Activated CD4-positive, alpha-beta T cell treated with anti-CD3 and anti-CD28 coated beads for 36 hours (primary cell): ENCODE results near the gene LRRC8A. TPM values are rescaled to one million over a fixed set of nuclear protein-coding genes. Genes with fewer than 3 reads are reported as not detected.
"Not testable (repeated sequence)": the region's sequence is repeated elsewhere in the genome, so short reads cannot be mapped to it uniquely, and the experiment has no call there.

Source experiments
- ATAC-seq: fragments of 200-7000 bp; cut with Tn5 transposase; one replicate; pipeline ENCODE4 v1.10.0; 2021; ENCODE audit warnings: mild to moderate bottlenecking, moderate library complexity
- CTCF ChIA-PET: fragments of 350-600 bp; sonication (Branson Sonifier 250); formaldehyde crosslinking; loops from one replicate; lab custom pipeline; 2021; ENCODE audit warnings: antibody characterized with exemption; lab: Charles Lee
- POLR2A ChIA-PET: fragments of 350-600 bp; sonication (Branson Sonifier 250); formaldehyde crosslinking; loops from one replicate; lab custom pipeline; 2021; ENCODE audit warnings: antibody characterized with exemption, inconsistent platforms; lab: Charles Lee
- DNase-seq: peaks from one replicate; pipeline ENCODE4 v3.0.0-alpha.2; 2020
- H3K27ac Mint-ChIP-seq: one replicate; pipeline ENCODE4 v1.8.0; 2021; ENCODE audit warnings: mixed read lengths
- H3K27me3 Mint-ChIP-seq: one replicate; pipeline ENCODE4 v1.8.0; 2021; ENCODE audit warnings: mixed read lengths
- H3K36me3 Mint-ChIP-seq: one replicate; pipeline ENCODE4 v1.8.0; 2021; ENCODE audit warnings: low read depth, mixed read lengths
- H3K4me1 Mint-ChIP-seq: one replicate; pipeline ENCODE4 v1.8.0; 2021; ENCODE audit warnings: mixed read lengths
- H3K4me3 Mint-ChIP-seq: one replicate; pipeline ENCODE4 v1.8.0; 2021; ENCODE audit warnings: mild to moderate bottlenecking, moderate library complexity, mixed read lengths
- H3K9me3 Mint-ChIP-seq: one replicate; pipeline ENCODE4 v1.8.0; 2021; ENCODE audit warnings: low read depth, mixed read lengths
- intact Hi-C, 2 experiments: fragments of 100-400 bp; cut with DNase I in 1 of 2; cut with micrococcal nuclease in 1 of 2; formaldehyde crosslinking; loops; one replicate each; pipeline versions ENCODE4 v1.14.2 to v1.15.1; 2022 to 2024; cut with DNase I, micrococcal nuclease
- total RNA-seq, 2 experiments: library from RNA; stranded (reverse); gene quantifications; one replicate each; pipeline ENCODE4 v1.2.3, GENCODE V29; 2021

Gene LRRC8A
- total RNA-seq, 2 experiments from 2014 or later, result 14.9 to 15.5 TPM

GRCh38 chr9:128870128-128870940 is 11.6 kb upstream of the LRRC8A start:
- ChIA-PET POLR2A (interaction anchor here (0.7 kb wide), 1 partner anchor 827 kb away, joined by 6 read pairs; no protein-coding TSS in a partner anchor), CTCF (interaction anchor here (0.7 to 1.5 kb wide), 2 partner anchors 58 to 528 kb away, joined by 3 to 6 read pairs; no protein-coding TSS in a partner anchor)
- H3K4me3 Mint-ChIP-seq, result no peak overlapping the region
- H3K27ac Mint-ChIP-seq, result no peak overlapping the region
- H3K9me3 Mint-ChIP-seq, result no peaks in the 10 kb centered on the region
- peaks cover 10% of the 10 kb centered on the region for H3K4me1 Mint-ChIP-seq
- no peaks in the 10 kb centered on the region for H3K27me3 Mint-ChIP-seq
- H3K36me3 Mint-ChIP-seq, result peaks cover 9% of the 10 kb centered on the region
- no peak for DNase-seq
- intact Hi-C loops, result no loop called here
- ATAC-seq, result no peak

GRCh38 chr9:128870941-128871265 is 11.0 kb upstream of the LRRC8A start:
- H3K27me3 Mint-ChIP-seq, H3K4me3 Mint-ChIP-seq, DNase-seq, H3K9me3 Mint-ChIP-seq, intact Hi-C loops, H3K4me1 Mint-ChIP-seq, ATAC-seq, H3K36me3 Mint-ChIP-seq, H3K27ac Mint-ChIP-seq: not testable (repeated sequence)
- ChIA-PET POLR2A (interaction anchor here (0.6 to 0.7 kb wide), 2 partner anchors 321 to 827 kb away, joined by 3 to 6 read pairs; no protein-coding TSS in a partner anchor), CTCF (interaction anchor here (0.7 to 1.5 kb wide), 2 partner anchors 57 to 528 kb away, joined by 3 to 6 read pairs; no protein-coding TSS in a partner anchor)

- Mint-ChIP-seq H3K9me3 (no peaks in the 10 kb centered on the region), H3K27ac (no peak overlapping the region), H3K27me3 (no peaks in the 10 kb centered on the region), H3K36me3 (peaks cover 2% of the 10 kb centered on the region), H3K4me3 (no peak overlapping the region), H3K4me1 (peaks cover 27% of the 10 kb centered on the region)
- DNase-seq (no peak), ATAC-seq (no peak)
- POLR2A ChIA-PET, result interaction anchor here (0.5 to 0.6 kb wide), 3 partner anchors 11 to 74 kb away, joined by 3 to 6 read pairs (median 3); no protein-coding TSS in a partner anchor
- CTCF ChIA-PET, result interaction anchor here (0.7 to 5.7 kb wide), 7 partner anchors 15 to 67 kb away, joined by 3 to 29 read pairs (median 4); no protein-coding TSS in a partner anchor
- intact Hi-C loops, result no loop called here
Observed at GRCh38 chr9:128877852-128878251, 4.1 kb upstream of the LRRC8A start.

- H3K4me1 Mint-ChIP-seq, result peaks cover 56% of the 10 kb centered on the region
- H3K27me3 Mint-ChIP-seq, result no peaks in the 10 kb centered on the region
- POLR2A ChIA-PET, result interaction anchor here (0.6 kb wide), 1 partner anchor 185 kb away, joined by 3 read pairs; no protein-coding TSS in a partner anchor
Observed at GRCh38 chr9:128882677-128883603, 1.0 kb downstream of the LRRC8A start.

GRCh38 chr9:128884164-128884563 is 2.2 kb downstream of the LRRC8A start:
- H3K9me3 Mint-ChIP-seq, result no peaks in the 10 kb centered on the region
- DNase-seq (no peak), ATAC-seq (no peak)
- H3K4me1 Mint-ChIP-seq, result peaks cover 61% of the 10 kb centered on the region
- CTCF ChIA-PET, result interaction anchor here (0.7 to 1.2 kb wide), 2 partner anchors 43 to 66 kb away, joined by 3 read pairs; partner anchors contain the start of gene ENDOG
- H3K4me3 Mint-ChIP-seq, result peak overlapping the region; percentile 19
- POLR2A ChIA-PET, result no interaction called here
- no peaks in the 10 kb centered on the region for H3K27me3 Mint-ChIP-seq
- H3K27ac Mint-ChIP-seq, result peak overlapping the region; percentile 91
- H3K36me3 Mint-ChIP-seq, result peaks cover 23% of the 10 kb centered on the region
- intact Hi-C loops, result loop anchor here (5.0 kb wide), 6 partner anchors 43 to 817 kb away; partner anchors contain the start of genes ENDOG (in 1 of the 2), NAIF1 (in 1 of the 2), NTMT1 (in 1 of the 2) and SLC25A25 (in 1 of the 2)

More at GRCh38 chr9:128882677-128883603, 1.0 kb downstream of the LRRC8A start:
- intact Hi-C loops, result loop anchor here (1.0 to 5.0 kb wide), 22 partner anchors 19 to 816 kb away; partner anchors contain the start of genes DOLK (in 2 of the 2), NUP188 (in 2 of the 2), DOLPP1 (in 1 of the 2) and DYNC2I2 (in 1 of the 2)
- DNase-seq (peak; percentile 48), ATAC-seq (peak; percentile 8)
- H3K36me3 Mint-ChIP-seq, result peaks cover 15% of the 10 kb centered on the region
- no peaks in the 10 kb centered on the region for H3K9me3 Mint-ChIP-seq
- H3K27ac Mint-ChIP-seq, result peak overlapping the region; percentile 91
- CTCF ChIA-PET, result interaction anchor here (0.7 to 1.2 kb wide), 2 partner anchors 11 to 45 kb away, joined by 3 to 4 read pairs; no protein-coding TSS in a partner anchor
- peak overlapping the region; percentile 94 for H3K4me3 Mint-ChIP-seq

- ChIA-PET POLR2A (no interaction called here), CTCF (interaction anchor here (0.7 to 1.5 kb wide), 2 partner anchors 21 to 43 kb away, joined by 3 to 6 read pairs; no protein-coding TSS in a partner anchor)
- no peak for ATAC-seq
- Mint-ChIP-seq H3K36me3 (peaks cover 23% of the 10 kb centered on the region), H3K4me3 (no peak overlapping the region), H3K9me3 (no peaks in the 10 kb centered on the region), H3K27ac (peak overlapping the region; percentile 13), H3K27me3 (no peaks in the 10 kb centered on the region), H3K4me1 (peaks cover 53% of the 10 kb centered on the region)
- DNase-seq, result no peak
- intact Hi-C loops, result no loop called here
Observed at GRCh38 chr9:128885376-128885775, 3.4 kb downstream of the LRRC8A start.

- ATAC-seq (no peak), DNase-seq (no peak)
- H3K4me1 Mint-ChIP-seq, result peaks cover 51% of the 10 kb centered on the region
- peak overlapping the region; percentile 56 for H3K27ac Mint-ChIP-seq
- POLR2A ChIA-PET, result no interaction called here
- no peaks in the 10 kb centered on the region for H3K27me3 Mint-ChIP-seq
- H3K4me3 Mint-ChIP-seq, result no peak overlapping the region
- intact Hi-C loops, result no loop called here
- CTCF ChIA-PET, result interaction anchor here (1.5 kb wide), 1 partner anchor 21 kb away, joined by 6 read pairs; no protein-coding TSS in a partner anchor
- no peaks in the 10 kb centered on the region for H3K9me3 Mint-ChIP-seq
- H3K36me3 Mint-ChIP-seq, result peaks cover 22% of the 10 kb centered on the region
Observed at GRCh38 chr9:128885798-128886197, 3.9 kb downstream of the LRRC8A start.

GRCh38 chr9:128886211-128886891 is 4.4 kb downstream of the LRRC8A start:
- no peaks in the 10 kb centered on the region for H3K9me3 Mint-ChIP-seq
- CTCF ChIA-PET, result interaction anchor here (1.5 kb wide), 1 partner anchor 22 kb away, joined by 6 read pairs; no protein-coding TSS in a partner anchor
- H3K4me3 Mint-ChIP-seq, result no peak overlapping the region
- H3K27ac Mint-ChIP-seq, result peak overlapping the region; percentile 56
- no peaks in the 10 kb centered on the region for H3K27me3 Mint-ChIP-seq
- no peak for ATAC-seq
- intact Hi-C loops, result no loop called here
- DNase-seq, result no peak
- peaks cover 21% of the 10 kb centered on the region for H3K36me3 Mint-ChIP-seq
- POLR2A ChIA-PET, result no interaction called here
- peaks cover 50% of the 10 kb centered on the region for H3K4me1 Mint-ChIP-seq

- Mint-ChIP-seq H3K27ac (no peak overlapping the region), H3K36me3 (peaks cover 21% of the 10 kb centered on the region), H3K4me3 (no peak overlapping the region), H3K4me1 (peaks cover 54% of the 10 kb centered on the region), H3K27me3 (no peaks in the 10 kb centered on the region), H3K9me3 (no peaks in the 10 kb centered on the region)
- DNase-seq (no peak), ATAC-seq (no peak)
- POLR2A ChIA-PET, result no interaction called here
- intact Hi-C loops, result no loop called here
- CTCF ChIA-PET, result no interaction called here
Observed at GRCh38 chr9:128887049-128887448, 5.1 kb downstream of the LRRC8A start.

- ChIA-PET POLR2A (no interaction called here), CTCF (no interaction called here)
- Mint-ChIP-seq H3K9me3 (no peaks in the 10 kb centered on the region), H3K4me3 (no peak overlapping the region), H3K36me3 (peaks cover 21% of the 10 kb centered on the region), H3K27me3 (no peaks in the 10 kb centered on the region), H3K27ac (peak overlapping the region; percentile 47), H3K4me1 (peaks cover 59% of the 10 kb centered on the region)
- intact Hi-C loops, result no loop called here
- no peak for ATAC-seq
- no peak for DNase-seq
Observed at GRCh38 chr9:128887914-128888350, 6.0 kb downstream of the LRRC8A start.
